ENCODE results near the gene PPIA. TPM values are rescaled to one million over a fixed set of nuclear protein-coding genes. Genes with fewer than 3 reads are reported as not detected.

PPIA gene
- 1,106 and 1,178 TPM in 2 replicates for total RNA-seq

DNA sequence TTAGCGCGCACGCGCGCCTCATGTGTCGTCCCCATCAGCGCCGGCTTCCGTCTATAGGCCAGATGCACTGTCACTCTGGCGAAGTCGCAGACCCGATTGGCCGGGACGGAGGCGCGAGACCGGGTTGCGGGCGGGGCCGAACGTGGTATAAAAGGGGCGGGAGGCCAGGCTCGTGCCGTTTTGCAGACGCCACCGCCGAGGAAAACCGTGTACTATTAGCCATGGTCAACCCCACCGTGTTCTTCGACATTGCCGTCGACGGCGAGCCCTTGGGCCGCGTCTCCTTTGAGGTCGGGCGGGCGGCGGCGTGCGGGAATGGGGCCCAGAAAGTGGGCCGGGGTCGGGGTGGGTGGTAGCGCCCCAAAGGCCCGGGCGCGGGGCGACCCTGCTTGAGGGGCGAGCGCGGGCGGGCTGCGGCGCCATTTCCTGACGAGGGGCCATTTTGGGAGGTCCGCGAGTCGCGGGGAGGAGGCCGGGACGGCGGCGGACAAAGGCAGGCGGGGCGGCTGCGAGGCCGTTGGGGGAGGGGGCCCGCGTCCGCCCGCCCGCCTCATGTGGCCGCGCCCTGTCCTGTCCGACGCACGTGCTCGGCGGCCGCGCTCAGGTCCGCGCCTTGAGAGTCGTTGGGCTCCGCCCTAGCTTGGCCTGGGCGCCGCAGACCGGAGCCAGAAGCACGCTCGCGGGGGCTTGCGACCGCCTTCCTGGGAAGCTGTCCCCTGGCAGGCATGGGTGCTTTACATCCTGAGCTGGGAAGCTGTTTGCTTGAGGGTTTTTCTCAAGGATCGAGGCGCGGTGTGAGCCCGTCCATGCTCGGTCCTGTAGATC lies at the start of gene PPIA:
Gene PPIA (plus strand): TSS at position 178 of the 825 bp plus-strand sequence. CDS start 44 bp downstream, at position 222.
- H3K4me3 ChIP-seq (ENCODE audit: low read depth, low read length) = peak within 1 kb of the TSS; percentile 91
- FAIRE-seq (no peak), DNase-seq (ENCODE audit: low read depth) (peak; percentile 88)
- H3K27me3 ChIP-seq (ENCODE audit: control insufficient read depth, insufficient read depth, low read length) = no peaks in the 10 kb centered on the region
- TF ChIP-seq, protein P1, sequence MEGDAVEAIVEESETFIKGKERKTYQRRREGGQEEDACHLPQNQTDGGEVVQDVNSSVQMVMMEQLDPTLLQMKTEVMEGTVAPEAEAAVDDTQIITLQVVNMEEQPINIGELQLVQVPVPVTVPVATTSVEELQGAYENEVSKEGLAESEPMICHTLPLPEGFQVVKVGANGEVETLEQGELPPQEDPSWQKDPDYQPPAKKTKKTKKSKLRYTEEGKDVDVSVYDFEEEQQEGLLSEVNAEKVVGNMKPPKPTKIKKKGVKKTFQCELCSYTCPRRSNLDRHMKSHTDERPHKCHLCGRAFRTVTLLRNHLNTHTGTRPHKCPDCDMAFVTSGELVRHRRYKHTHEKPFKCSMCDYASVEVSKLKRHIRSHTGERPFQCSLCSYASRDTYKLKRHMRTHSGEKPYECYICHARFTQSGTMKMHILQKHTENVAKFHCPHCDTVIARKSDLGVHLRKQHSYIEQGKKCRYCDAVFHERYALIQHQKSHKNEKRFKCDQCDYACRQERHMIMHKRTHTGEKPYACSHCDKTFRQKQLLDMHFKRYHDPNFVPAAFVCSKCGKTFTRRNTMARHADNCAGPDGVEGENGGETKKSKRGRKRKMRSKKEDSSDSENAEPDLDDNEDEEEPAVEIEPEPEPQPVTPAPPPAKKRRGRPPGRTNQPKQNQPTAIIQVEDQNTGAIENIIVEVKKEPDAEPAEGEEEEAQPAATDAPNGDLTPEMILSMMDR (IDR thresholded peaks at IDR 0.05; ENCODE audit: insufficient read depth, low read length, severe bottlenecking) = no peak
- H3K36me3 ChIP-seq (ENCODE audit: control insufficient read depth, insufficient read depth, low read length) = peaks cover 16% of the 10 kb centered on the region

DNA sequence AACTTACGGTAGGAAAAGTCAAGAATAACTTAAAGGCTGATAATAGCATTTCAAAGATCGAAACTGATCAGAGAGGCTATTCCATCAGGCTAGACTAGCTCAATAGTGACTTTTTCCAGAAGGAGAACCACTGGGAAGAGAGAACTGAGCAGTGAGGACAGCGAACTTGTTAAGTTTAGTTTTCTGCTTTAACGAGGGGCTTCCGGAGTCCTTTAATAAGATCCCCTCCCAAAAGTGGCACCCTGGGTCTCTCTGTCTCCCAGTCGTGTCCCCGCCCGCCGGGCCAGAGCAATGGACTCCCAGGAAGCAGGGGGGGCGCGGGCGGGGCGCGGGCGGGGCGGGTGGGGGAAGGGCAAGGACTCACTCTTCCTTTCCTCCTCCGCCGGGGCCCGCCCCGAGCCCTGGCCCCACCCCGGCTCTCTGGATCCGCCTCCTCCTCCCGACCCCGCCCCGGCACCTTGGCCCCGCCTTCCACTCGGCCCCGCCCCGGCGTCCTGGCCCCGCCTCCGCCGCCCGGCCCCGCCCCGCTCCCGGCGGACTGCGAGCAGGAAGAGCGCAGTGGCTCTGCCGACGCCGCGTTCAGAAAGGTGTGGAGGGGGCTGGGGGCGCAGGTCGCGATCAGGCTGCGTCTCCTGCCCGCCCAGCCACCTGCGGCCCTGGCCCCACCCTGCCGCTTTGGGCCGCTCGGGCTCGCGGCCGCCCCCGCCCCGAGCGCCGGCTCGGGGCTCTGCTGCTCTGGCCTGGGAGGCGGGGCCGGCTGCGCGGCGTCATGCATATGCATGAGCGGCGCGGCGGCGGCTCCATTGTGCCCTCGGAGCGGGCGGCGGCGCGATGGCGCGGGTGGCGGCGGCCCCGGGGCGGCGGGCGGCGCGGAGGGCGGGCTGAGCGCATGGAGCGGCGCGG lies 48.2 kb upstream of the PPIA start, which contains the start of gene ZMIZ2:
Gene ZMIZ2 (plus strand): TSS at position 803 of the 903 bp plus-strand sequence. CDS start 7,403 bp downstream, outside the sequence.
- H3K4me3 ChIP-seq (ENCODE audit: low read depth, low read length) = peak within 1 kb of the TSS; percentile 94
- TF ChIP-seq, protein P1 (IDR thresholded peaks at IDR 0.05; ENCODE audit: insufficient read depth, low read length, severe bottlenecking) = no peak
- FAIRE-seq (no peak), DNase-seq (ENCODE audit: low read depth) (peak; percentile 57)
- peaks cover 10% of the 10 kb centered on the region for H3K36me3 ChIP-seq (ENCODE audit: control insufficient read depth, insufficient read depth, low read length)
- no peaks in the 10 kb centered on the region for H3K27me3 ChIP-seq (ENCODE audit: control insufficient read depth, insufficient read depth, low read length)

DNA sequence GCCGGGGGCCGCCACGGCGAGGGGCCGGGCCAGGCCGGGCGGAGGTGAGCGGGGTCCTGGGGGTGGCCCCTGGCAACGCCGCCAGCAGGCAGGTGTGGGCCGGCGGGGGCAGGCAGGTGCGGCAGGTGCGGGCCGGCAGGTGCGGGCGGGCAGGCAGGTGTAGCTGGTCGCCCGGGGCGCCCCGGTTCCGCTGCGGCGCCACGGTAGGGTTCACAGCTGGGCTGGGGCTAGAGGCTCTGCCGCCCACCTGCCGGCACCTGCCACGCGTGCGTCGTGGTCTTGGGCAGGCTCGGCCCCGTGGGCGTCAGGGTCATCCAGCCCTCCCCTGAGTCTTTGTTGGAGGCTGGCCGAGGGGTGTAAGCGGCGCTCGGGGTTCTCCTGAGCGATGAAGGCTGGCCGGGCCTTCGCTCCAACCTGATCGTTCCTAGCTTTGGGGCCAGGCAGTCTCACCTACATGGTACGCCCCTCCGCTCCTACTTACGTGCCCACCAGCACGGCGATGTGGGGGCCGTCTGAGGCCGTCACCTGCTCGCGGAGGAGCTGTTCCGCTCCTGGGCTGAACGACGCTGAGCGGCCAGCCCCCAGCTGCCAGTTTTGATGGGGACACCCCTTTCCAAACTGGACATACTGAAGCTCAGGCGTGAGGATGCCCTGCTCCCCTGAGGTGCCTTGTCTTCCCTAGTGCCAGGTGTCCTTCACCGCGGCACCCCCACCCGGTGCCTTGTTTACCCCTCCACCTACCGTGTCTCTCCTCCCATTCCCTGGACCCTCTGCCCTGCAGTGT lies 47.3 kb upstream of the PPIA start:
- H3K4me3 ChIP-seq (ENCODE audit: low read depth, low read length) = peak overlapping the region; percentile 94
- DNase-seq (ENCODE audit: low read depth) = no peak
- TF ChIP-seq, protein P1 (IDR thresholded peaks at IDR 0.05; ENCODE audit: insufficient read depth, low read length, severe bottlenecking) = no peak
- H3K27me3 ChIP-seq (ENCODE audit: control insufficient read depth, insufficient read depth, low read length) = no peaks in the 10 kb centered on the region
- peaks cover 10% of the 10 kb centered on the region for H3K36me3 ChIP-seq (ENCODE audit: control insufficient read depth, insufficient read depth, low read length)
- FAIRE-seq = no peak

GRCh38 chr7:44749992-44750391 lies 46.5 kb upstream of the PPIA start:
- Histone ChIP-seq H3K27me3 (ENCODE audit: control insufficient read depth, insufficient read depth, low read length) (no peaks in the 10 kb centered on the region), H3K36me3 (ENCODE audit: control insufficient read depth, insufficient read depth, low read length) (peaks cover 10% of the 10 kb centered on the region), H3K4me3 (ENCODE audit: low read depth, low read length) (peak overlapping the region; percentile 94)
- TF ChIP-seq, protein P1 (IDR thresholded peaks at IDR 0.05; ENCODE audit: insufficient read depth, low read length, severe bottlenecking) = no peak
- no peak for DNase-seq (ENCODE audit: low read depth)
- no peak for FAIRE-seq

DNA sequence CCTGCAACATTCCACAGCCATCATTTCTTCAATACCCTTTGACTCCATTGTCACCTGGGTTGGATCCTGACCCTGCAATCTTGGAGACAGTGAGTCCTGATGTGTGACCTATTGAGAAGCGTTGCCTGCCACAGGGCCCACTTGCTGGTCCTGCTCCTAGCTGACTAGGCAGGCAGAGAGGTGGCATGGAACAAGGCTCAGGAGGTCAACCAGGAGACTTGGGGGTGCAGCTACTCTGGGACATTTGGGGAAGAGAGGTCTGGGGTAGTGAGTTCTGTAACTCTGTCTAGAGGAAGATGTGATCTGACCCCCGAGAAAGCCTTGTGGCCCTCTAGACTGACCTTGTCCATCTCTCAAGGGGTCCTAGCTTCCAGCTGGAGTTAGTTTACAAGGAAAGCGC lies 46.1 kb upstream of the PPIA start:
- no peak for DNase-seq (ENCODE audit: low read depth)
- FAIRE-seq = no peak
- TF ChIP-seq, protein P1 (IDR thresholded peaks at IDR 0.05; ENCODE audit: insufficient read depth, low read length, severe bottlenecking) = no peak
- Histone ChIP-seq H3K27me3 (ENCODE audit: control insufficient read depth, insufficient read depth, low read length) (no peaks in the 10 kb centered on the region), H3K36me3 (ENCODE audit: control insufficient read depth, insufficient read depth, low read length) (peaks cover 10% of the 10 kb centered on the region), H3K4me3 (ENCODE audit: low read depth, low read length) (no peak overlapping the region)
